Esophagus muscularis mucosa (tissue), 4 donors: ENCODE results near the gene UNC13C. TPM values are rescaled to one million over a fixed set of nuclear protein-coding genes. Genes with fewer than 3 reads are reported as not detected.

Source experiments
- DNase-seq: peaks from one replicate; pipeline ENCODE4 v3.0.0-alpha.2; 2017; ENCODE audit errors: extremely low spot score
- H3K27ac ChIP-seq, 4 donors: fragments of 200-600 bp; sonication (generic); replicated peaks in 1 of 4; 1 replicate in 3 of 4; 2 replicates in 1 of 4; pipeline ENCODE4 v1.5.1; 2016 to 2019; ENCODE audit warnings: mild to moderate bottlenecking in 1 of 4
- H3K27me3 ChIP-seq, 4 donors: fragments of 200-600 bp; sonication (generic); one replicate each; pipeline versions ENCODE4 v1.5.1 to v1.6.0; 2016 to 2019
- H3K36me3 ChIP-seq, 4 donors: fragments of 200-600 bp; sonication (generic); one replicate each; pipeline ENCODE4 v1.5.1; 2016 to 2019
- H3K4me1 ChIP-seq, 4 donors: fragments of 200-600 bp; sonication (generic); one replicate each; pipeline ENCODE4 v1.5.1; 2016 to 2019
- H3K4me3 ChIP-seq, 4 donors: fragments of 200-600 bp; sonication (generic); 1 replicate in 2 of 4; 2 replicates in 2 of 4; pipeline ENCODE4 v1.5.1; 2016 to 2019; ENCODE audit warnings: mild to moderate bottlenecking in 4 of 4, moderate library complexity in 1 of 4
- H3K9me3 ChIP-seq, 4 donors: fragments of 200-600 bp; sonication (generic); 1 replicate in 3 of 4; 2 replicates in 1 of 4; pipeline ENCODE4 v1.5.1; 2016 to 2019
- EP300 ChIP-seq: sonication (generic); formaldehyde crosslinking; IDR thresholded peaks from one replicate; pipeline ENCODE4 v1.6.1; 2017; ENCODE audit warnings: antibody characterized with exemption
- POLR2A ChIP-seq: fragments of 450-650 bp; IDR thresholded peaks from one replicate; pipeline ENCODE4 v1.6.1; 2017; ENCODE audit warnings: antibody characterized with exemption, moderate library complexity, mild to moderate bottlenecking, low read depth
- POLR2AphosphoS5 ChIP-seq, 2 donors: sonication (generic); formaldehyde crosslinking; IDR thresholded peaks; one replicate each; pipeline ENCODE4 v1.6.1; 2017; ENCODE audit warnings: antibody characterized with exemption in 2 of 2
- WGBS: methylation state at CpG from one replicate; pipeline ENCODE4 v1.1.5; 2018; 5-methylcytosine and 5-hydroxymethylcytosine counted together
- intact Hi-C: fragments of 100-400 bp; cut with DNase I; formaldehyde crosslinking; loops from one replicate; pipeline ENCODE4 v1.15.1; 2023
- total RNA-seq, 4 donors: library from RNA; depleted of rRNA; stranded (reverse); fragments of >200 nt; gene quantifications; one replicate each; pipeline versions ENCODE4 v1.1.0 to v1.2.1, GENCODE V29; 2016
- TF ChIP-seq, protein P1 (sequence below), 3 experiments: fragments of 200-600 bp in 2 of 3; fragments of 450-650 bp in 1 of 3; sonication (generic) in 2 of 3; IDR thresholded peaks; one replicate each; pipeline ENCODE4 v1.5.1; 2017 to 2019; ENCODE audit warnings: antibody characterized with exemption in 3 of 3, mild to moderate bottlenecking in 2 of 3, moderate library complexity in 1 of 3

UNC13C gene
- total RNA-seq, 4 donors from 2014 or later = 0.17 to 4.2 (median 0.59) TPM

DNA sequence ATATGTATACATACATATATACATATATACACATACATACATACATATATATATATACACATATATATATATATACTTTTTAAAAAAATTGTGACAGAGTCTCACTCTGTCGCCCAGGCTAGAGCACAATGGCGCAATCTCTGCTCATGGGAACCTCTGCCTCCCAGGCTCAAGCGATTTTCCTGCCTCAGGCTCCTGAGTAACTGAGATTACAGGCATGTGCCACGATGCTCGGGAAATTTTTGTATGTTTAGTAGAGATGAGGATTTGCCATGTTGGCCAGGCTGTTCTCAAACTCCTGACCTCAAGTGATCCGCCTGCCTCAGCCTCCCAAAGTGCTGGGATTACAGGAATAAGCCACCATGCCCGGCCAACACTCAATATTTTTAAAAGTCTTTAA is 302.5 kb downstream of the UNC13C start:
- H3K27ac ChIP-seq = no peak overlapping the region
- H3K9me3 ChIP-seq = no peaks in the 10 kb centered on the region
- no peaks in the 10 kb centered on the region for H3K36me3 ChIP-seq
- no peak for DNase-seq
- TF ChIP-seq POLR2A (no peak), EP300 (no peak), POLR2AphosphoS5 (IDR thresholded peaks at IDR 0.05) (no peak)
- TF ChIP-seq, protein P1, sequence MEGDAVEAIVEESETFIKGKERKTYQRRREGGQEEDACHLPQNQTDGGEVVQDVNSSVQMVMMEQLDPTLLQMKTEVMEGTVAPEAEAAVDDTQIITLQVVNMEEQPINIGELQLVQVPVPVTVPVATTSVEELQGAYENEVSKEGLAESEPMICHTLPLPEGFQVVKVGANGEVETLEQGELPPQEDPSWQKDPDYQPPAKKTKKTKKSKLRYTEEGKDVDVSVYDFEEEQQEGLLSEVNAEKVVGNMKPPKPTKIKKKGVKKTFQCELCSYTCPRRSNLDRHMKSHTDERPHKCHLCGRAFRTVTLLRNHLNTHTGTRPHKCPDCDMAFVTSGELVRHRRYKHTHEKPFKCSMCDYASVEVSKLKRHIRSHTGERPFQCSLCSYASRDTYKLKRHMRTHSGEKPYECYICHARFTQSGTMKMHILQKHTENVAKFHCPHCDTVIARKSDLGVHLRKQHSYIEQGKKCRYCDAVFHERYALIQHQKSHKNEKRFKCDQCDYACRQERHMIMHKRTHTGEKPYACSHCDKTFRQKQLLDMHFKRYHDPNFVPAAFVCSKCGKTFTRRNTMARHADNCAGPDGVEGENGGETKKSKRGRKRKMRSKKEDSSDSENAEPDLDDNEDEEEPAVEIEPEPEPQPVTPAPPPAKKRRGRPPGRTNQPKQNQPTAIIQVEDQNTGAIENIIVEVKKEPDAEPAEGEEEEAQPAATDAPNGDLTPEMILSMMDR (IDR thresholded peaks at IDR 0.05) = no peak
- no peaks in the 10 kb centered on the region for H3K27me3 ChIP-seq
- no peaks in the 10 kb centered on the region for H3K4me1 ChIP-seq
- H3K4me3 ChIP-seq = no peak overlapping the region
- intact Hi-C loops = no loop called here
- WGBS = 93% methylated on average over 7 of the region's 7 CpGs

DNA sequence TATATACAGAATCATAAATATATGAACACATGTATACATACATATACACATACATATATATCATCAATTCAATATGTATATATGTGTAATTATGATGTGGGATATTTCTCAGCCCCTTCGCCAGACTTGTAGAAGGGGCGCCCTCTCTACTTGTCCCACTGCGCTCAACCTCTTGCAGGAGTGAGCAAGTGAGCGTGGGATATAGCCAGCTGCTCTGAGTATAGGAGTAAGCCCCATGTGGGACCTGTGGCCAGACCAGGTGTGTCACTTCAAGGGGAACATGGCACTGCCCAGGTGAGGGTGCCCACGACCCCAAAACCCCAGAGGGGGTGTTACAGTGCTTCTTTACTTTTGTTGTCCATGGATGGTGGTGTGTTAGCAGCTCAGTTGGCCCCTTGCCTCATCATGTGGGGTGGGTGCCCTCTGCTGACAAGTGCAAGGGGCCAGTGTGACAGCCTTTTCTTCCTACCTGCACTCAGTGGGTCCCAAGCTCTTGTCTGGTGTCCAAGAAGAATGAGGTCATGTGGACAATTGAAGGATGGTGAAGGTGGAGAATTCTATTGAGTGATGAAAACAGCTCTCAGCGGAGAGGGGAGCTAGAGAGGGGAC is 304.1 kb downstream of the UNC13C start:
- Histone ChIP-seq H3K4me3 (no peak overlapping the region), H3K36me3 (no peaks in the 10 kb centered on the region), H3K27me3 (no peaks in the 10 kb centered on the region), H3K9me3 (no peaks in the 10 kb centered on the region), H3K27ac (no peak overlapping the region), H3K4me1 (no peaks in the 10 kb centered on the region)
- TF ChIP-seq, protein P1 (IDR thresholded peaks at IDR 0.05) = no peak
- TF ChIP-seq POLR2AphosphoS5 (IDR thresholded peaks at IDR 0.05) (no peak), EP300 (no peak), POLR2A (no peak)
- WGBS = 89% methylated on average over 5 of the region's 6 CpGs
- intact Hi-C loops = no loop called here
- DNase-seq = no peak

DNA sequence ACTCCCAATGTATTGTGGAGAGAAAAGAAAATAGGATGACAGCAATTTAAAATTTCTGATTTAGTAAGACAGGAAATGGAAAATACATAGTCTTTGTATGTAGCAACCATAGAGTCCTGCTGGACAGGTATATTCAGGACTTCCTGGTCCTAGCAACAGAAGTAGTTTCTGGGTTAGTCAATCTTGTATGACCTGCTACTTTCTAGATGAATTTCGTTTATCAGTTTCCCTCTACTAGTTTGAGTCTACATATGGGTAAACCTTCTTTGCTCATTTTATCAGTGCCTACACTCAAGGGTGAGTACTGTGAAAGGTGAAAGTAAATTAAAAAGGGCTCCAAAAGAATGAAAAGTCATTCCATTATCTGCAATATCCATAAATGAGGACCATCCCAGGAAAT is 309.8 kb downstream of the UNC13C start:
- no peak for DNase-seq
- intact Hi-C loops = no loop called here
- no peak for TF ChIP-seq POLR2AphosphoS5 (IDR thresholded peaks at IDR 0.05)
- TF ChIP-seq EP300 = no peak
- TF ChIP-seq POLR2A = no peak
- TF ChIP-seq, protein P1 (IDR thresholded peaks at IDR 0.05) = no peak
- no peak overlapping the region for H3K27ac ChIP-seq
- no peak overlapping the region for H3K4me3 ChIP-seq
- H3K9me3 ChIP-seq = no peaks in the 10 kb centered on the region
- WGBS = 47% methylated on average over 1 of the region's 1 CpG
- no peaks in the 10 kb centered on the region for H3K4me1 ChIP-seq
- H3K27me3 ChIP-seq = no peaks in the 10 kb centered on the region
- H3K36me3 ChIP-seq = no peaks in the 10 kb centered on the region

DNA sequence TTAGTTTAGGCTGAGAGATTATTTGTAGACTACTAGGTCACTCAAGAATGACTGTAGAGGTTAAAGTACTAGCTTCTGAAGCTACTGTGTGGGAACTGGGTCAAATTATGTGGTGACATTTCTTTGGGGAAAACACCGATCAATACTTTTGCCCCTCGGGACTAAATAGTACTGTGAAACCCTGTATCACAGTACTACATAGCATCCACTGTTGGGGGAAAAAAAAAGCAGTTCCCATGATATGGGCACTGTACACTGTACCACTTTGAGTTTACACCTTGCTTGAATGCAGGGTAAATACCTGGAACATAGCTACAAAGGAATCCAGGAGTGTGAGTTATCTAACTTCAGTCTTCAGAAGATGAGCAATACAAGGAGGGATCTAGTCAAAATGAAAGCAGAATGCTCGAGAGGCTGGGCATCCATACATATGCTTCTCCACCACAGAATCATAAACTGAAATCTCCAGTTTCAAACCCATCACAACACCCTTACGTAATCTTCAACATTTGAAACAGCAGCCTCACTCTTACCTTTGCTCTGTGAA is 311.4 kb downstream of the UNC13C start:
- H3K27ac ChIP-seq = no peak overlapping the region
- no peak overlapping the region for H3K4me3 ChIP-seq
- TF ChIP-seq POLR2AphosphoS5 (IDR thresholded peaks at IDR 0.05) = no peak
- TF ChIP-seq POLR2A = no peak
- TF ChIP-seq, protein P1 (IDR thresholded peaks at IDR 0.05) = no peak
- TF ChIP-seq EP300 = no peak
- intact Hi-C loops = no loop called here
- no peak for DNase-seq
- H3K4me1 ChIP-seq = no peaks in the 10 kb centered on the region
- H3K27me3 ChIP-seq = no peaks in the 10 kb centered on the region
- WGBS = 93% methylated on average over 4 of the region's 4 CpGs
- no peaks in the 10 kb centered on the region for H3K36me3 ChIP-seq
- H3K9me3 ChIP-seq = no peaks in the 10 kb centered on the region

DNA sequence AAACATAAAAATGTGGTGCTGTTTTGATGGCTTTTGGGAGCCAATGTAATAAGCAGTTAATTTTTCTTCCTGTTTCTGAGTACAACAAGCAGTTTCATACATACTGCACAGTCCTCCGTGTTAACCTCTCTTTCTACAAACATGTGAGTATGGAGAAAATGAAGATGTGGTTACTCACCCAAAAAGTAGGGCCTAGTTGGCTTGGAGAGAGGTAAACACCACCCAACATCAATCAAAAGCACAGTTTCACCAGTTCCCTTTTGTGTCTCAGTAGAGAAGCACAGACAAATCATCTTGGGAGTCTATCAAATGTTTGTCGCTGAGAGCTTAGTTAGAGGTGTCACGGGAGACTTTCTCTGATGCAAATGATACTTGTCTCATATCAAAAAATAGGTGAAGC is 320.2 kb downstream of the UNC13C start:
- WGBS = 88% methylated on average over 3 of the region's 3 CpGs
- intact Hi-C loops = no loop called here
- TF ChIP-seq, protein P1 (IDR thresholded peaks at IDR 0.05) = no peak
- TF ChIP-seq POLR2AphosphoS5 (IDR thresholded peaks at IDR 0.05) (no peak), EP300 (no peak), POLR2A (no peak)

More for the DNA sequence above, 320.2 kb downstream of the UNC13C start:
- Histone ChIP-seq H3K27me3 (no peaks in the 10 kb centered on the region), H3K4me3 (no peak overlapping the region), H3K4me1 (no peaks in the 10 kb centered on the region), H3K9me3 (no peaks in the 10 kb centered on the region), H3K27ac (no peak overlapping the region), H3K36me3 (no peaks in the 10 kb centered on the region)
- no peak for DNase-seq
